GM19193 (cell line): ENCODE results near the gene ADAMTSL5.
A peak's percentile ranks its signal among the peaks of the same experiment; 100 is the strongest.

Experiments
- POLR2A ChIP-seq: IDR thresholded peaks from 4 replicates; pipeline ENCODE4 v1.6.1; 2011; ENCODE audit not compliant: insufficient read depth, insufficient read length; ENCODE audit errors: extremely low read depth

Gene ADAMTSL5

DNA sequence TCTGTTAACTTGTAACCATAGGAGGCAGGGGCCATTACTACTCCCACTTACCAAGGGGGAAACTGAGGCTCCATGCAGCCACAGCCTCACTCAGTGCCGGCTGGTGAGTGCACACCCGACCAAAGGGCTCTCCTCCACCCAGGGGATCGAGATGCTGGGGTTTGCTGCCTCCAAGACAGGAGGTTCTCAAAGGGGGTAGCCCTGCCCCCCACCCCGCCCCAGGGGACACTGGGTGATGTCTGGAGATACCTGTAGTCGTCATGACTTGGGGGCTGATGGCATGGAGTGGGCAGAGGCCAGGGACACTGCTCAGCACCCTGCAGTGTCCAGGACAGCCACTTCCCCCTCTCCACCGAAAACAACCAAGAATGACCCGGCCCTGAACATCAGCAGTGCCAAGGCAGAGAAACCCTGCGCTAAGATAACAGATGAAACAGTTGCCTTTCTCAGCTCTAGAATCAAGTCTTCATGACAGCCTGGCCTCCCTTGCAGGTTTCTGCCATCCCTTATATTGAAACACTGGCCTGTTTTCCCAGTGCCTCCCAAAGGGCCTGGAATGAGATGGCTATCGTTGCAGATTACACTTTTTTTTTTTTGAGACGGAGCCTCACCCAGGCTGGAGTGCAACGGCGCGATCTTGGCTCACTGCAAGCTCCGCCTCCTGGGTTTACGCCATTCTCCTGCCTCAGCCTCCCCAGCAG, 18.6 kb downstream of the ADAMTSL5 start:
- no peak for TF ChIP-seq POLR2A

- TF ChIP-seq POLR2A: no peak
Measured at GRCh38 chr19:1492474-1493006, 20.3 kb downstream of the ADAMTSL5 start.

DNA sequence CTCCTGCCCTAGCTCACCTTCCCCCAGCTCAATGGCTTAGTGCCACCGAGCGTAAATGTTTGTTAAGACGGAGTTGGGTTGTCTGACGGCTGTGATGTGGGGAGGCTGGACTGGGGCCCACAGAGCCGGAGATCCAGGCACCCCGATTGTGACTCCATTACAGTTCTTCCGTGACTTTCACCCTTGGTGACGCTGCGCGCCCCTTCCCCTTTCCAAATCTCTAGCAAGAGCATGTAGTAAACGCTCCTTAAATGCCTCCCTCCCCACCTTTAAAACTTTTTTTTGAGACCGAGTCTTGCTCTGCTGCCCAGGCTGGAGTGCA, 21.0 kb downstream of the ADAMTSL5 start:
- TF ChIP-seq POLR2A: no peak

- TF ChIP-seq POLR2A: no peak
Measured at GRCh38 chr19:1491114-1491848, 21.5 kb downstream of the ADAMTSL5 start, which contains the start of gene REEP6. Gene REEP6 (plus strand): TSS chr19:1491181. CDS start chr19:1491270, 89 bp downstream.

GRCh38 chr19:1490311-1491113, 22.3 kb downstream of the ADAMTSL5 start, which contains the start of gene PCSK4:
Gene PCSK4 (minus strand): TSS chr19:1490350. CDS start chr19:1490346, 4 bp downstream.
- no peak for TF ChIP-seq POLR2A

- peak; percentile 34 for TF ChIP-seq POLR2A
Measured at GRCh38 chr19:1489463-1490310, 23.1 kb downstream of the ADAMTSL5 start.

- TF ChIP-seq POLR2A: no peak
Measured at GRCh38 chr19:1488282-1488601, 24.6 kb downstream of the ADAMTSL5 start.

- TF ChIP-seq POLR2A: no peak
Measured at GRCh38 chr19:1487576-1488281, 25.1 kb downstream of the ADAMTSL5 start.

DNA sequence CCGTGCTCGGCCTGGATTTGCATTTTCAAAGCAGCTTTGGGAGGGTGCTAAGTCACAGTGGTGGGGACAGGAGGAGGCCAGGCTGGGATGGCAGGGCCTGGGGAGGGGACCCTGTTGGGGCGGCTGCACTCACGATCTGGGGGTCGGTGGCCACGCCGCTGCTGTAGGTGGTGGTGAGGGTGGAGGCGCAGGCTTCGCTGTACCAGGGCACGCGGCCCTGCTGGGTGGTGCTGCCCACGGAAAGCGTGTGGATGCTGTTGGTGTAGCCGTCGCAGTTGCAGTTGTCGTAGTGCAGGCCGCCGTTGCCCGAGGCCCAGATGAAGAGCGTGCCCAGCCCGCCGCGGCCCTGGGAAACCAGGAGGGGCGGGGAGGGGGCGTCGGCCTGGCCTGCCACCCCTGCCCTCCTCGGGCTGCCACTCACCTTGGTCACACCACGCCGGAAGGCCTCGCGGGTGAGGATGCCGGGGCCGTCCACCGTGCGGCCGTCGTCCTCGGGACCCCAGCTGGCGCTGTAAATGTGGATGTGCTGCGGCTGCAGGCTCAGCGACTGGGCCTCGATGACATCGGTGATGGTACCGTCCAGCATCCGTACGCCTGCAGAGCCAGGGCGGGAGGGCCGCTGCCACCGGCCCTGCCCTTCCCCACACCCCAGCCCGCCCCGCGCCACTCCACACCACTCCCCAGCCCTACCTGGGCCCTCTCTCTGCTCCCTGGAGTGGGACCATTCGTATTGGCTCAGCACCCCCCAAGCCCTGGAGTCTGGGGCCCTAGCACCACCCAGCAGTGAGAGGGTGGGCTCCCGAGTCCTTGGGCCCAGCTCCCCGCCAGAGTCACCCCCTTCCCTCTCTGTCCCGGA, 25.9 kb downstream of the ADAMTSL5 start:
- TF ChIP-seq POLR2A: no peak

DNA sequence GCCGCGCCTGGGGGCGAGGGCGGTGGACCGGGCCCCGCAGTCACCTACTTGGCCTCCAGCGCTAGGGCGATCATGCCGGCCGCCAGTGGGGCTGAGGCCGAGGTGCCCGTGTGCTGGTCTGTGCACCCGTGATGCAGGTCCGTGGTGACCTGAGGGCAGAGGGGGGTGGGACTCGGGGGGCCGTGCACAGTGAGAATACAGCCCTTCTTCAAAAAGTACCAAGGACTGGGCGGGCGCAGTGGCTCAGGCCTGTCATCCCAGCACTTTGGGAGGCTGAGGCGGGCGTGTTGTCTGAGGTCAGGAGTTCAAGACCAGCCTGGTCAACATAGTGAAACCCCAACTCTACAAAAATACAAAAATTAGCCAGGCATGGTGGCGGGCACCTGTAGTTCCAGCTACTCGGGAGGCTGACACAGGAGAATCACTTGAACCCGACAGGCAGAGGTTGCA, 28.8 kb downstream of the ADAMTSL5 start:
- TF ChIP-seq POLR2A: no peak

GRCh38 chr19:1483131-1483978, 29.5 kb downstream of the ADAMTSL5 start:
- TF ChIP-seq POLR2A: no peak
